ENCODE results near the gene DAAM1.

GRCh38 chr14:59318908-59319307 is 130.4 kb downstream of the DAAM1 start:
- TF ChIP-seq, protein P1, sequence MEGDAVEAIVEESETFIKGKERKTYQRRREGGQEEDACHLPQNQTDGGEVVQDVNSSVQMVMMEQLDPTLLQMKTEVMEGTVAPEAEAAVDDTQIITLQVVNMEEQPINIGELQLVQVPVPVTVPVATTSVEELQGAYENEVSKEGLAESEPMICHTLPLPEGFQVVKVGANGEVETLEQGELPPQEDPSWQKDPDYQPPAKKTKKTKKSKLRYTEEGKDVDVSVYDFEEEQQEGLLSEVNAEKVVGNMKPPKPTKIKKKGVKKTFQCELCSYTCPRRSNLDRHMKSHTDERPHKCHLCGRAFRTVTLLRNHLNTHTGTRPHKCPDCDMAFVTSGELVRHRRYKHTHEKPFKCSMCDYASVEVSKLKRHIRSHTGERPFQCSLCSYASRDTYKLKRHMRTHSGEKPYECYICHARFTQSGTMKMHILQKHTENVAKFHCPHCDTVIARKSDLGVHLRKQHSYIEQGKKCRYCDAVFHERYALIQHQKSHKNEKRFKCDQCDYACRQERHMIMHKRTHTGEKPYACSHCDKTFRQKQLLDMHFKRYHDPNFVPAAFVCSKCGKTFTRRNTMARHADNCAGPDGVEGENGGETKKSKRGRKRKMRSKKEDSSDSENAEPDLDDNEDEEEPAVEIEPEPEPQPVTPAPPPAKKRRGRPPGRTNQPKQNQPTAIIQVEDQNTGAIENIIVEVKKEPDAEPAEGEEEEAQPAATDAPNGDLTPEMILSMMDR (IDR thresholded peaks at IDR 0.05) = no peak
- no peak for TF ChIP-seq TCF7L2 (IDR thresholded peaks at IDR 0.05; ENCODE audit: low read depth, low read length)
- TF ChIP-seq, protein P2, sequence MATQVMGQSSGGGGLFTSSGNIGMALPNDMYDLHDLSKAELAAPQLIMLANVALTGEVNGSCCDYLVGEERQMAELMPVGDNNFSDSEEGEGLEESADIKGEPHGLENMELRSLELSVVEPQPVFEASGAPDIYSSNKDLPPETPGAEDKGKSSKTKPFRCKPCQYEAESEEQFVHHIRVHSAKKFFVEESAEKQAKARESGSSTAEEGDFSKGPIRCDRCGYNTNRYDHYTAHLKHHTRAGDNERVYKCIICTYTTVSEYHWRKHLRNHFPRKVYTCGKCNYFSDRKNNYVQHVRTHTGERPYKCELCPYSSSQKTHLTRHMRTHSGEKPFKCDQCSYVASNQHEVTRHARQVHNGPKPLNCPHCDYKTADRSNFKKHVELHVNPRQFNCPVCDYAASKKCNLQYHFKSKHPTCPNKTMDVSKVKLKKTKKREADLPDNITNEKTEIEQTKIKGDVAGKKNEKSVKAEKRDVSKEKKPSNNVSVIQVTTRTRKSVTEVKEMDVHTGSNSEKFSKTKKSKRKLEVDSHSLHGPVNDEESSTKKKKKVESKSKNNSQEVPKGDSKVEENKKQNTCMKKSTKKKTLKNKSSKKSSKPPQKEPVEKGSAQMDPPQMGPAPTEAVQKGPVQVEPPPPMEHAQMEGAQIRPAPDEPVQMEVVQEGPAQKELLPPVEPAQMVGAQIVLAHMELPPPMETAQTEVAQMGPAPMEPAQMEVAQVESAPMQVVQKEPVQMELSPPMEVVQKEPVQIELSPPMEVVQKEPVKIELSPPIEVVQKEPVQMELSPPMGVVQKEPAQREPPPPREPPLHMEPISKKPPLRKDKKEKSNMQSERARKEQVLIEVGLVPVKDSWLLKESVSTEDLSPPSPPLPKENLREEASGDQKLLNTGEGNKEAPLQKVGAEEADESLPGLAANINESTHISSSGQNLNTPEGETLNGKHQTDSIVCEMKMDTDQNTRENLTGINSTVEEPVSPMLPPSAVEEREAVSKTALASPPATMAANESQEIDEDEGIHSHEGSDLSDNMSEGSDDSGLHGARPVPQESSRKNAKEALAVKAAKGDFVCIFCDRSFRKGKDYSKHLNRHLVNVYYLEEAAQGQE (IDR thresholded peaks at IDR 0.05; ENCODE audit: insufficient read depth in 1 of 2, low read depth in 2 of 2, low read length in 1 of 2) = no peak
- no peak for TF ChIP-seq POLR2AphosphoS5 (IDR thresholded peaks at IDR 0.05; ENCODE audit: low read depth, low read length)

All from Panc1 (cell line).